WTC11 (cell line): ENCODE measurements around the gene HTR1A. TPM values are rescaled to one million over a fixed set of nuclear protein-coding genes. Genes with fewer than 3 reads are reported as not detected.

Experiments used
- ATAC-seq: fragments of 200-7000 bp; cut with Tn5 transposase; 2 replicates; pipeline ENCODE4 v1.10.0; 2021; ENCODE audit warnings: mild to moderate bottlenecking, moderate library complexity
- CTCF ChIA-PET: fragments of 300-600 bp; sonication (Branson Sonifier 250); formaldehyde crosslinking; loops from one replicate; lab custom pipeline; 2021; ENCODE audit warnings: antibody characterized with exemption; lab: Charles Lee
- POLR2A ChIA-PET: fragments of 350-600 bp; sonication (Branson Sonifier 250); formaldehyde crosslinking; loops from one replicate; lab custom pipeline; 2021; ENCODE audit warnings: antibody characterized with exemption; lab: Charles Lee
- DNase-seq: peaks from one replicate; pipeline ENCODE4 v3.0.0; 2021; ENCODE audit warnings: low spot score
- H3K27ac Mint-ChIP-seq: 2 replicates; pipeline ENCODE4 v1.8.0; 2021; ENCODE audit warnings: mixed read lengths
- H3K27me3 Mint-ChIP-seq: 2 replicates; pipeline ENCODE4 v1.8.0; 2021; ENCODE audit warnings: low read depth, mild to moderate bottlenecking, moderate library complexity, mixed read lengths
- H3K36me3 Mint-ChIP-seq: 2 replicates; pipeline ENCODE4 v1.8.0; 2021; ENCODE audit warnings: mixed read lengths
- H3K4me1 Mint-ChIP-seq: 2 replicates; pipeline ENCODE4 v1.8.0; 2022; ENCODE audit warnings: mixed read lengths
- H3K4me3 Mint-ChIP-seq: 2 replicates; pipeline ENCODE4 v1.8.0; 2021; ENCODE audit warnings: mild to moderate bottlenecking, moderate library complexity, mixed read lengths
- H3K9me3 Mint-ChIP-seq: 2 replicates; pipeline ENCODE4 v1.8.0; 2021; ENCODE audit warnings: mixed read lengths
- ATF3 ChIP-seq: sonication (generic); formaldehyde crosslinking; conservative IDR thresholded peaks from 2 replicates; pipeline ENCODE4 v1.8.1; 2022; ENCODE audit warnings: mild to moderate bottlenecking, missing genetic modification reagents
- EMX1 ChIP-seq: fragments of 250-450 bp; sonication (Bioruptor Pico); IDR thresholded peaks from 2 replicates; pipeline ENCODE4 v1.8.0; 2021; ENCODE audit warnings: mild to moderate bottlenecking
- ETV6 ChIP-seq: sonication (generic); formaldehyde crosslinking; IDR thresholded peaks from 2 replicates; pipeline ENCODE4 v1.8.1; 2022; ENCODE audit warnings: mild to moderate bottlenecking, missing genetic modification reagents
- FOXJ3 ChIP-seq: sonication (generic); formaldehyde crosslinking; IDR thresholded peaks from 2 replicates; pipeline ENCODE4 v1.9.0; 2021; ENCODE audit warnings: missing genetic modification reagents, mild to moderate bottlenecking, borderline replicate concordance
- FOXK1 ChIP-seq: sonication (generic); formaldehyde crosslinking; IDR thresholded peaks from 2 replicates; pipeline ENCODE4 v1.8.0; 2022; ENCODE audit warnings: mild to moderate bottlenecking, moderate library complexity, missing genetic modification reagents
- GABPB1 ChIP-seq: sonication (generic); formaldehyde crosslinking; IDR thresholded peaks from 2 replicates; pipeline ENCODE4 v1.8.1; 2023; ENCODE audit warnings: mild to moderate bottlenecking, missing genetic modification reagents
- KAT7 ChIP-seq: sonication (generic); formaldehyde crosslinking; IDR thresholded peaks from 2 replicates; pipeline ENCODE4 v1.8.1; 2023; ENCODE audit warnings: missing genetic modification reagents, mild to moderate bottlenecking, borderline replicate concordance
- MAX ChIP-seq: sonication (generic); formaldehyde crosslinking; IDR thresholded peaks from 2 replicates; pipeline ENCODE4 v1.8.0; 2022; ENCODE audit warnings: mild to moderate bottlenecking, missing genetic modification reagents
- NR3C1 ChIP-seq: sonication (generic); formaldehyde crosslinking; conservative IDR thresholded peaks from 2 replicates; pipeline ENCODE4 v1.8.1; 2023; ENCODE audit warnings: low read depth, mild to moderate bottlenecking, missing genetic modification reagents
- SMAD3 ChIP-seq: sonication (generic); formaldehyde crosslinking; IDR thresholded peaks from 2 replicates; pipeline ENCODE4 v1.8.0; 2022; ENCODE audit warnings: missing genetic modification reagents, mild to moderate bottlenecking, borderline replicate concordance
- SOX15 ChIP-seq: fragments of 250-450 bp; sonication (Bioruptor Pico); IDR thresholded peaks from 2 replicates; pipeline ENCODE4 v1.9.0; 2021; ENCODE audit warnings: mild to moderate bottlenecking
- SP1 ChIP-seq: sonication (generic); formaldehyde crosslinking; conservative IDR thresholded peaks from 2 replicates; pipeline ENCODE4 v1.8.1; 2022; ENCODE audit warnings: missing genetic modification reagents
- USF1 ChIP-seq: sonication (generic); formaldehyde crosslinking; IDR thresholded peaks from 2 replicates; pipeline ENCODE4 v1.8.0; 2022; ENCODE audit warnings: mild to moderate bottlenecking, missing genetic modification reagents
- ZNF121 ChIP-seq: sonication (generic); formaldehyde crosslinking; IDR thresholded peaks from 2 replicates; pipeline ENCODE4 v1.8.0; 2023; ENCODE audit warnings: missing genetic modification reagents
- ZNF263 ChIP-seq: sonication (generic); formaldehyde crosslinking; IDR thresholded peaks from 2 replicates; pipeline ENCODE4 v1.8.1; 2022; ENCODE audit warnings: low read depth, mild to moderate bottlenecking, moderate library complexity, missing genetic modification reagents
- ZNF317 ChIP-seq: sonication (generic); formaldehyde crosslinking; IDR thresholded peaks from 2 replicates; pipeline ENCODE4 v1.8.1; 2023; ENCODE audit warnings: low read depth, mild to moderate bottlenecking, moderate library complexity, missing genetic modification reagents, borderline replicate concordance
- ZNF671 ChIP-seq: fragments of 250-450 bp; sonication (Bioruptor Pico); IDR thresholded peaks from 2 replicates; pipeline ENCODE4 v1.8.0; 2021; ENCODE audit warnings: mild to moderate bottlenecking
- total RNA-seq: library from RNA; stranded (reverse); gene quantifications from 3 replicates; pipeline ENCODE4 v1.2.3, GENCODE V29; 2021
- TF ChIP-seq, protein P1 (sequence below): sonication (generic); formaldehyde crosslinking; IDR thresholded peaks from 2 replicates; pipeline ENCODE4 v1.8.1; 2022; ENCODE audit warnings: low read depth, missing genetic modification reagents, borderline replicate concordance
- TF ChIP-seq, protein P2 (sequence below): sonication (generic); formaldehyde crosslinking; IDR thresholded peaks from 2 replicates; pipeline ENCODE4 v1.8.1; 2022; ENCODE audit warnings: low read depth, mild to moderate bottlenecking, moderate library complexity, missing genetic modification reagents, borderline replicate concordance
- TF ChIP-seq, protein P3 (sequence below): sonication (generic); formaldehyde crosslinking; IDR thresholded peaks from 2 replicates; pipeline ENCODE4 v1.8.0; 2022; ENCODE audit warnings: missing genetic modification reagents
- TF ChIP-seq, protein P4 (sequence below): sonication (generic); formaldehyde crosslinking; IDR thresholded peaks from 2 replicates; pipeline ENCODE4 v1.8.0; 2022; ENCODE audit warnings: mild to moderate bottlenecking, missing genetic modification reagents
- TF ChIP-seq, protein P5 (sequence below): fragments of 250-450 bp; sonication (Bioruptor Pico); IDR thresholded peaks from 2 replicates; pipeline ENCODE4 v1.9.0; 2021; ENCODE audit warnings: moderate library complexity, mild to moderate bottlenecking, inconsistent platforms, borderline replicate concordance

The HTR1A gene
- total RNA-seq, 1 experiment from 2014 or later, result 0.52 TPM

GRCh38 chr5:63953217-63953616, 9.0 kb downstream of the HTR1A start:
- Mint-ChIP-seq H3K9me3 (peaks cover 7% of the 10 kb centered on the region; the same call in 1 of the 2 replicates), H3K36me3 (no peaks in the 10 kb centered on the region), H3K4me3 (no peak overlapping the region), H3K27me3 (no peaks in the 10 kb centered on the region), H3K27ac (no peak overlapping the region), H3K4me1 (peaks cover 20% of the 10 kb centered on the region)
- no peak for ATAC-seq
- ChIA-PET POLR2A (no interaction called here), CTCF (no interaction called here)
- TF ChIP-seq, protein P1, sequence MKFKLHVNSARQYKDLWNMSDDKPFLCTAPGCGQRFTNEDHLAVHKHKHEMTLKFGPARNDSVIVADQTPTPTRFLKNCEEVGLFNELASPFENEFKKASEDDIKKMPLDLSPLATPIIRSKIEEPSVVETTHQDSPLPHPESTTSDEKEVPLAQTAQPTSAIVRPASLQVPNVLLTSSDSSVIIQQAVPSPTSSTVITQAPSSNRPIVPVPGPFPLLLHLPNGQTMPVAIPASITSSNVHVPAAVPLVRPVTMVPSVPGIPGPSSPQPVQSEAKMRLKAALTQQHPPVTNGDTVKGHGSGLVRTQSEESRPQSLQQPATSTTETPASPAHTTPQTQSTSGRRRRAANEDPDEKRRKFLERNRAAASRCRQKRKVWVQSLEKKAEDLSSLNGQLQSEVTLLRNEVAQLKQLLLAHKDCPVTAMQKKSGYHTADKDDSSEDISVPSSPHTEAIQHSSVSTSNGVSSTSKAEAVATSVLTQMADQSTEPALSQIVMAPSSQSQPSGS (CRISPR knock-in tag), result no peak
- TF ChIP-seq EMX1 (CRISPR knock-in tag) (no peak), GABPB1 (CRISPR knock-in tag) (no peak), ZNF263 (CRISPR knock-in tag) (no peak), NR3C1 (CRISPR knock-in tag) (no peak), USF1 (no peak), ATF3 (CRISPR knock-in tag) (no peak), FOXK1 (CRISPR knock-in tag) (no peak), ZNF317 (CRISPR knock-in tag) (no peak), ZNF121 (CRISPR knock-in tag) (no peak), ZNF671 (no peak), FOXJ3 (CRISPR knock-in tag) (no peak), KAT7 (CRISPR knock-in tag) (no peak)
- TF ChIP-seq, protein P2, sequence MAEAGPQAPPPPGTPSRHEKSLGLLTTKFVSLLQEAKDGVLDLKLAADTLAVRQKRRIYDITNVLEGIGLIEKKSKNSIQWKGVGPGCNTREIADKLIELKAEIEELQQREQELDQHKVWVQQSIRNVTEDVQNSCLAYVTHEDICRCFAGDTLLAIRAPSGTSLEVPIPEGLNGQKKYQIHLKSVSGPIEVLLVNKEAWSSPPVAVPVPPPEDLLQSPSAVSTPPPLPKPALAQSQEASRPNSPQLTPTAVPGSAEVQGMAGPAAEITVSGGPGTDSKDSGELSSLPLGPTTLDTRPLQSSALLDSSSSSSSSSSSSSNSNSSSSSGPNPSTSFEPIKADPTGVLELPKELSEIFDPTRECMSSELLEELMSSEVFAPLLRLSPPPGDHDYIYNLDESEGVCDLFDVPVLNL (CRISPR knock-in tag), result no peak
- TF ChIP-seq, protein P3, sequence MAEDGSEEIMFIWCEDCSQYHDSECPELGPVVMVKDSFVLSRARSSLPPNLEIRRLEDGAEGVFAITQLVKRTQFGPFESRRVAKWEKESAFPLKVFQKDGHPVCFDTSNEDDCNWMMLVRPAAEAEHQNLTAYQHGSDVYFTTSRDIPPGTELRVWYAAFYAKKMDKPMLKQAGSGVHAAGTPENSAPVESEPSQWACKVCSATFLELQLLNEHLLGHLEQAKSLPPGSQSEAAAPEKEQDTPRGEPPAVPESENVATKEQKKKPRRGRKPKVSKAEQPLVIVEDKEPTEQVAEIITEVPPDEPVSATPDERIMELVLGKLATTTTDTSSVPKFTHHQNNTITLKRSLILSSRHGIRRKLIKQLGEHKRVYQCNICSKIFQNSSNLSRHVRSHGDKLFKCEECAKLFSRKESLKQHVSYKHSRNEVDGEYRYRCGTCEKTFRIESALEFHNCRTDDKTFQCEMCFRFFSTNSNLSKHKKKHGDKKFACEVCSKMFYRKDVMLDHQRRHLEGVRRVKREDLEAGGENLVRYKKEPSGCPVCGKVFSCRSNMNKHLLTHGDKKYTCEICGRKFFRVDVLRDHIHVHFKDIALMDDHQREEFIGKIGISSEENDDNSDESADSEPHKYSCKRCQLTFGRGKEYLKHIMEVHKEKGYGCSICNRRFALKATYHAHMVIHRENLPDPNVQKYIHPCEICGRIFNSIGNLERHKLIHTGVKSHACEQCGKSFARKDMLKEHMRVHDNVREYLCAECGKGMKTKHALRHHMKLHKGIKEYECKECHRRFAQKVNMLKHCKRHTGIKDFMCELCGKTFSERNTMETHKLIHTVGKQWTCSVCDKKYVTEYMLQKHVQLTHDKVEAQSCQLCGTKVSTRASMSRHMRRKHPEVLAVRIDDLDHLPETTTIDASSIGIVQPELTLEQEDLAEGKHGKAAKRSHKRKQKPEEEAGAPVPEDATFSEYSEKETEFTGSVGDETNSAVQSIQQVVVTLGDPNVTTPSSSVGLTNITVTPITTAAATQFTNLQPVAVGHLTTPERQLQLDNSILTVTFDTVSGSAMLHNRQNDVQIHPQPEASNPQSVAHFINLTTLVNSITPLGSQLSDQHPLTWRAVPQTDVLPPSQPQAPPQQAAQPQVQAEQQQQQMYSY (CRISPR knock-in tag), result no peak
- TF ChIP-seq, protein P4, sequence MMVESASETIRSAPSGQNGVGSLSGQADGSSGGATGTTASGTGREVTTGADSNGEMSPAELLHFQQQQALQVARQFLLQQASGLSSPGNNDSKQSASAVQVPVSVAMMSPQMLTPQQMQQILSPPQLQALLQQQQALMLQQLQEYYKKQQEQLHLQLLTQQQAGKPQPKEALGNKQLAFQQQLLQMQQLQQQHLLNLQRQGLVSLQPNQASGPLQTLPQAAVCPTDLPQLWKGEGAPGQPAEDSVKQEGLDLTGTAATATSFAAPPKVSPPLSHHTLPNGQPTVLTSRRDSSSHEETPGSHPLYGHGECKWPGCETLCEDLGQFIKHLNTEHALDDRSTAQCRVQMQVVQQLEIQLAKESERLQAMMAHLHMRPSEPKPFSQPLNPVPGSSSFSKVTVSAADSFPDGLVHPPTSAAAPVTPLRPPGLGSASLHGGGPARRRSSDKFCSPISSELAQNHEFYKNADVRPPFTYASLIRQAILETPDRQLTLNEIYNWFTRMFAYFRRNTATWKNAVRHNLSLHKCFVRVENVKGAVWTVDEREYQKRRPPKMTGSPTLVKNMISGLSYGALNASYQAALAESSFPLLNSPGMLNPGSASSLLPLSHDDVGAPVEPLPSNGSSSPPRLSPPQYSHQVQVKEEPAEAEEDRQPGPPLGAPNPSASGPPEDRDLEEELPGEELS (CRISPR knock-in tag), result no peak
- DNase-seq, result no peak

GRCh38 chr5:63935103-63935502, 27.1 kb downstream of the HTR1A start:
- DNase-seq (no peak), ATAC-seq (no peak)
- H3K4me3 Mint-ChIP-seq, result no peak overlapping the region
- CTCF ChIA-PET, result no interaction called here
- H3K36me3 Mint-ChIP-seq, result no peaks in the 10 kb centered on the region
- H3K27me3 Mint-ChIP-seq, result no peaks in the 10 kb centered on the region
- peaks cover 5% of the 10 kb centered on the region for H3K4me1 Mint-ChIP-seq
- H3K9me3 Mint-ChIP-seq, result peaks cover 7% of the 10 kb centered on the region; the same call in 1 of the 2 replicates
- H3K27ac Mint-ChIP-seq, result no peak overlapping the region
- POLR2A ChIA-PET, result no interaction called here
- TF ChIP-seq MAX (CRISPR knock-in tag), result no peak
- TF ChIP-seq, protein P5, sequence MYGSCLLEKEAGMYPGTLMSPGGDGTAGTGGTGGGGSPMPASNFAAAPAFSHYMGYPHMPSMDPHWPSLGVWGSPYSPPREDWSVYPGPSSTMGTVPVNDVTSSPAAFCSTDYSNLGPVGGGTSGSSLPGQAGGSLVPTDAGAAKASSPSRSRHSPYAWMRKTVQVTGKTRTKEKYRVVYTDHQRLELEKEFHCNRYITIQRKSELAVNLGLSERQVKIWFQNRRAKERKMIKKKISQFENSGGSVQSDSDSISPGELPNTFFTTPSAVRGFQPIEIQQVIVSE, result no peak
- TF ChIP-seq SOX15 (CRISPR knock-in tag), result no peak
- no peak for TF ChIP-seq GABPB1 (CRISPR knock-in tag)
- TF ChIP-seq ETV6 (CRISPR knock-in tag), result no peak
- no peak for TF ChIP-seq ATF3 (CRISPR knock-in tag)
- TF ChIP-seq, protein P4 (CRISPR knock-in tag), result no peak
- TF ChIP-seq SP1 (CRISPR knock-in tag), result no peak
- no peak for TF ChIP-seq SMAD3 (CRISPR knock-in tag)
